Astrocyte (in vitro differentiated cells and primary cell): ENCODE data around the gene TIMP4. TPM values are rescaled to one million over a fixed set of nuclear protein-coding genes. Genes with fewer than 3 reads are reported as not detected.

Experiments used
- DNase-seq: peaks from one replicate; pipeline ENCODE4 v3.0.0-alpha.2; 2010; ENCODE audit warnings: low read depth
- FAIRE-seq: peaks from 2 replicates; lab custom pipeline; 2011; peaks lifted over from hg19 to GRCh38; lab: Jason Lieb, UNC
- H2AFZ ChIP-seq: 2 replicates; pipeline ENCODE4 v1.6.0; 2012; ENCODE audit warnings: low read depth, low read length, inconsistent platforms
- H3K27ac ChIP-seq: 2 replicates; pipeline ENCODE4 v1.5.1; 2011; ENCODE audit warnings: low read depth, low read length, inconsistent platforms
- H3K27me3 ChIP-seq: 2 replicates; pipeline ENCODE4 v1.6.0; 2011; ENCODE audit warnings: low read length, inconsistent platforms; ENCODE audit not compliant: insufficient read depth
- H3K36me3 ChIP-seq: 2 replicates; pipeline ENCODE4 v1.5.1; 2011; ENCODE audit warnings: low read length, inconsistent platforms; ENCODE audit not compliant: insufficient read depth
- H3K4me1 ChIP-seq: 2 replicates; pipeline ENCODE4 v1.5.1; 2011; ENCODE audit warnings: low read length, inconsistent platforms; ENCODE audit not compliant: insufficient read depth
- H3K4me2 ChIP-seq: 2 replicates; pipeline ENCODE4 v1.6.0; 2012; ENCODE audit warnings: low read length, inconsistent platforms
- H3K4me3 ChIP-seq: 2 replicates; pipeline ENCODE4 v1.5.1; 2011; ENCODE audit warnings: low read depth, mild to moderate bottlenecking, low read length, inconsistent platforms; ENCODE audit not compliant: insufficient read depth
- H3K79me2 ChIP-seq: 2 replicates; pipeline ENCODE4 v1.6.0; 2012; ENCODE audit warnings: mild to moderate bottlenecking, low read length, inconsistent platforms; ENCODE audit not compliant: insufficient read depth
- H3K9ac ChIP-seq: 2 replicates; pipeline ENCODE4 v1.6.0; 2012; ENCODE audit warnings: mild to moderate bottlenecking, low read length, inconsistent platforms
- H3K9me3 ChIP-seq: 2 replicates; pipeline ENCODE4 v1.5.1; 2012; ENCODE audit warnings: low read depth, mild to moderate bottlenecking, low read length, inconsistent platforms; ENCODE audit not compliant: insufficient read depth
- H4K20me1 ChIP-seq: 2 replicates; pipeline ENCODE4 v1.6.0; 2012; ENCODE audit warnings: low read length, inconsistent platforms; ENCODE audit not compliant: insufficient read depth
- H3K27ac Mint-ChIP-seq: one replicate; pipeline ENCODE4 v1.8.0; 2021; ENCODE audit warnings: mild to moderate bottlenecking, mixed read lengths; ENCODE audit not compliant: unreplicated experiment
- H3K27me3 Mint-ChIP-seq: one replicate; pipeline ENCODE4 v1.8.0; 2021; ENCODE audit warnings: low read depth, mixed read lengths; ENCODE audit not compliant: unreplicated experiment
- H3K36me3 Mint-ChIP-seq: one replicate; pipeline ENCODE4 v1.8.0; 2021; ENCODE audit warnings: low read depth, mixed read lengths; ENCODE audit not compliant: unreplicated experiment
- H3K4me1 Mint-ChIP-seq: one replicate; pipeline ENCODE4 v1.8.0; 2021; ENCODE audit warnings: low read depth, mixed read lengths; ENCODE audit not compliant: unreplicated experiment
- H3K4me3 Mint-ChIP-seq: one replicate; pipeline ENCODE4 v1.8.0; 2021; ENCODE audit warnings: mild to moderate bottlenecking, moderate library complexity, mixed read lengths; ENCODE audit not compliant: unreplicated experiment
- H3K9me3 Mint-ChIP-seq: one replicate; pipeline ENCODE4 v1.8.0; 2021; ENCODE audit warnings: mild to moderate bottlenecking, mixed read lengths; ENCODE audit not compliant: unreplicated experiment
- CTCF ChIP-seq: IDR thresholded peaks from 2 replicates; pipeline ENCODE4 v1.5.1; 2011; ENCODE audit warnings: low read depth, mild to moderate bottlenecking, inconsistent platforms, low read length, moderate library complexity; ENCODE audit not compliant: insufficient read depth
- EZH2 ChIP-seq: IDR thresholded peaks from 2 replicates; pipeline ENCODE4 v1.6.1; 2012; ENCODE audit warnings: mild to moderate bottlenecking, low read length, inconsistent platforms; ENCODE audit not compliant: insufficient read depth
- total RNA-seq: library from RNA; stranded (reverse); gene quantifications from 2 replicates; pipeline ENCODE4 v1.2.1, GENCODE V29; 2021

TIMP4 gene
- total RNA-seq, 1 donor from 2014 or later: 2.0 TPM

GRCh38 chr3:12182687-12183441 lies 24.2 kb upstream of the TIMP4 start:
- Mint-ChIP-seq H3K4me3 (no peak overlapping the region), H3K27ac (no peak overlapping the region)

GRCh38 chr3:12181806-12182205 lies 23.1 kb upstream of the TIMP4 start:
- Histone ChIP-seq H3K4me2 (no peak overlapping the region), H3K9me3 (no peaks in the 10 kb centered on the region), H3K4me1 (peaks cover 29% of the 10 kb centered on the region), H2AFZ (no peak overlapping the region), H3K4me3 (no peak overlapping the region), H3K79me2 (no peaks in the 10 kb centered on the region), H3K27me3 (no peaks in the 10 kb centered on the region), H4K20me1 (no peaks in the 10 kb centered on the region), H3K27ac (no peak overlapping the region), H3K36me3 (no peaks in the 10 kb centered on the region), H3K9ac (no peak overlapping the region)
- Mint-ChIP-seq H3K4me1 (peaks cover 22% of the 10 kb centered on the region), H3K36me3 (peaks cover 7% of the 10 kb centered on the region), H3K4me3 (no peak overlapping the region), H3K9me3 (peaks cover 7% of the 10 kb centered on the region), H3K27me3 (no peaks in the 10 kb centered on the region), H3K27ac (no peak overlapping the region)
- no peak for DNase-seq
- TF ChIP-seq EZH2 (no peak), CTCF (no peak)
- FAIRE-seq: no peak

More at GRCh38 chr3:12182687-12183441, 24.2 kb upstream of the TIMP4 start:
- no peaks in the 10 kb centered on the region for H3K79me2 ChIP-seq
- Mint-ChIP-seq H3K27me3 (no peaks in the 10 kb centered on the region), H3K36me3 (peaks cover 7% of the 10 kb centered on the region), H3K4me1 (peaks cover 23% of the 10 kb centered on the region), H3K9me3 (peaks cover 7% of the 10 kb centered on the region)
- H3K9ac ChIP-seq: no peak overlapping the region
- DNase-seq: no peak
- no peaks in the 10 kb centered on the region for H3K36me3 ChIP-seq
- no peak overlapping the region for H3K27ac ChIP-seq
- peaks cover 36% of the 10 kb centered on the region for H3K4me1 ChIP-seq
- H4K20me1 ChIP-seq: no peaks in the 10 kb centered on the region
- FAIRE-seq: no peak
- H2AFZ ChIP-seq: no peak overlapping the region
- no peak overlapping the region for H3K4me3 ChIP-seq
- H3K4me2 ChIP-seq: no peak overlapping the region
- H3K27me3 ChIP-seq: no peaks in the 10 kb centered on the region
- no peaks in the 10 kb centered on the region for H3K9me3 ChIP-seq
- TF ChIP-seq CTCF (no peak), EZH2 (no peak)

GRCh38 chr3:12181301-12181700 lies 22.6 kb upstream of the TIMP4 start:
- Mint-ChIP-seq H3K36me3 (peaks cover 7% of the 10 kb centered on the region), H3K27ac (no peak overlapping the region), H3K9me3 (peaks cover 7% of the 10 kb centered on the region), H3K4me1 (peaks cover 22% of the 10 kb centered on the region), H3K4me3 (no peak overlapping the region), H3K27me3 (no peaks in the 10 kb centered on the region)
- H3K4me3 ChIP-seq: no peak overlapping the region
- TF ChIP-seq CTCF (no peak), EZH2 (no peak)
- no peak overlapping the region for H3K4me2 ChIP-seq
- no peak for FAIRE-seq
- no peak overlapping the region for H3K9ac ChIP-seq
- H3K36me3 ChIP-seq: no peaks in the 10 kb centered on the region
- H2AFZ ChIP-seq: no peak overlapping the region
- no peaks in the 10 kb centered on the region for H3K27me3 ChIP-seq
- peaks cover 28% of the 10 kb centered on the region for H3K4me1 ChIP-seq
- DNase-seq: no peak
- H3K79me2 ChIP-seq: no peaks in the 10 kb centered on the region
- no peak overlapping the region for H3K27ac ChIP-seq
- H3K9me3 ChIP-seq: no peaks in the 10 kb centered on the region
- no peaks in the 10 kb centered on the region for H4K20me1 ChIP-seq
